HL-60/S4 treated with retinoic acid at 250 ng/mL for 4 days and 3 days (cell line): ENCODE data around the gene SCNN1A.

Experiments used
- in situ Hi-C: fragments of 300-500 bp; cut with MboI; formaldehyde crosslinking; loops from 2 replicates; pipeline ENCODE4 v1.7.0; 2022; ENCODE audit warnings: low sequenced_read_pairs

SCNN1A gene

GRCh38 chr12:6335451-6336078, 39.8 kb downstream of the SCNN1A start:
- in situ Hi-C loops: no loop called here

GRCh38 chr12:6334940-6335450, 40.4 kb downstream of the SCNN1A start:
- in situ Hi-C loops: no loop called here

- in situ Hi-C loops: no loop called here
Observed at GRCh38 chr12:6334359-6334758, 41.0 kb downstream of the SCNN1A start.

- in situ Hi-C loops: no loop called here
Observed at GRCh38 chr12:6333566-6333965, 41.8 kb downstream of the SCNN1A start.

- in situ Hi-C loops: no loop called here
Observed at GRCh38 chr12:6333029-6333428, 42.3 kb downstream of the SCNN1A start.

GRCh38 chr12:6332459-6332858, 42.9 kb downstream of the SCNN1A start:
- in situ Hi-C loops: no loop called here

GRCh38 chr12:6330999-6331714, 44.2 kb downstream of the SCNN1A start:
- in situ Hi-C loops: no loop called here

GRCh38 chr12:6330192-6330591, 45.2 kb downstream of the SCNN1A start:
- in situ Hi-C loops: no loop called here

- in situ Hi-C loops: no loop called here
Observed at GRCh38 chr12:6329703-6330064, 45.7 kb downstream of the SCNN1A start.

GRCh38 chr12:6328945-6329702, 46.2 kb downstream of the SCNN1A start:
- in situ Hi-C loops: no loop called here

- in situ Hi-C loops: no loop called here
Observed at GRCh38 chr12:6328045-6328779, 47.2 kb downstream of the SCNN1A start.

GRCh38 chr12:6327229-6328041, 47.9 kb downstream of the SCNN1A start:
- in situ Hi-C loops: no loop called here

- in situ Hi-C loops: no loop called here
Observed at GRCh38 chr12:6326316-6327228, 48.8 kb downstream of the SCNN1A start.

GRCh38 chr12:6324936-6325750, 50.2 kb downstream of the SCNN1A start:
- in situ Hi-C loops: no loop called here

GRCh38 chr12:6323995-6324711, 51.2 kb downstream of the SCNN1A start:
- in situ Hi-C loops: no loop called here

- in situ Hi-C loops: no loop called here
Observed at GRCh38 chr12:6323340-6323994, 51.9 kb downstream of the SCNN1A start.

- in situ Hi-C loops: no loop called here
Observed at GRCh38 chr12:6322969-6323339, 52.4 kb downstream of the SCNN1A start.
